SH-SY5Y (cell line): ENCODE measurements around the gene RAB1A.

ENCODE experiments used
- GATA2 ChIP-seq: IDR thresholded peaks from 2 replicates; pipeline ENCODE4 v1.6.1; 2011; ENCODE audit warnings: mild to moderate bottlenecking, low read depth, low read length
- GATA3 ChIP-seq: IDR thresholded peaks from 2 replicates; pipeline ENCODE4 v1.6.1; 2011; ENCODE audit warnings: low read depth, mild to moderate bottlenecking, low read length, moderate library complexity

DNA sequence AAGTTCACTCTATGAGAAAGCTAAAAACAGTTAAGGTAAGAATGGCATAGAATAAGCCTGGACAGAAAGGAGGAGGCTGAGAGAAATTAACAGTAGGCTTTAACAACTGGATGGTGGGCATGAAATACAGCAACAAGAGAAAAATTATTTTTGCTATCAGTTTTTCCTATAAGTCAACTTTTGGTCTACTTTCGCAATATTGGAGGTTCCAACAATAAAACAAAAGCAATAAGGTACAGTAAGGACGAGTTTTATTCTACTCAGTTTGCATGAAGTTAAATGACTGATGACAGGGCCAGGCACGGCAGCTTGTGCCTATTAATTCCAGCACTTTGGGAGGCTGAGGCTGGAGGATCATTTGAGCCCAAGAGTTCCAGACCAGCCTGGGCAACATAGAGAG, 17.3 kb downstream of the RAB1A start:
- TF ChIP-seq GATA3 (no peak), GATA2 (no peak)
